ENCODE results near the gene PRR11. TPM values are rescaled to one million over a fixed set of nuclear protein-coding genes. Genes with fewer than 3 reads are reported as not detected.

The PRR11 gene
- total RNA-seq = 2.1 and 17.4 TPM in 2 replicates

DNA sequence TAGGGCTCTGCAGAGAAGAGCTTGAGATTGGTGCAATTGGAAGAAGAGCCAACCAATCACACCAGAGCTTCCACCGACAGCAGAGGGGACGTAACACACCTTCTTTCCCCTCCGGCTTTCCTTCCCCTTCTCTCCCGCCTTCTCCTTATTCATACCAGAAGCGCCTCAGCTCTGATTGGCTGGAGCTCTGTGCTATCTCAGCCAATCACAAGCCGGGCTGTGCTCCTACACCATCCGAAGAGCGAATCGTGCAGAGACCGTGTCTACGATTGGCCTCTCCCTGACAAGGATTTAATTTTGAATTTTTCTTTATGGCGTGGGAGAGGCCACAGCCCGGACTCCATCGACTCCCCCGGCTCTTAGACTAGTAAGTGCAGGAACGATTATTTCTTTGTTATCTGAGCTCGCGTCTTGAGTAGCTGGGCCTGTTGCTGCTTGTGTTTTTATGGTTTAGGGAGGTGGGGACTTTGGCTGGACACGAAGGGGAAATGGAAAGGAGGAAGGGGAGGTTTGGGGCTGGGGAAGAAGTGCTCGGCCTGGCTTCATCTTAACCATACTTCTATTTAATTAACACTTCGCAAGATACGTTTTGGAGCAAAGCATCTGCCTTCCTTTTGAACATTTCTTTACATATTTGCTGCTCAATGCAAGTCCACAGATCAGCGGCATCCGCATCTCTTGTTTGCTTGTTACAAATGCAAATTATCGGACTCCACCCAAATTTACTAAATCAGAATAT lies at the start of gene PRR11:
PRR11 (plus strand) TSS at position 308 of the 739 bp plus-strand sequence. CDS start 14,007 bp downstream, outside the sequence.

GRCh38 chr17:59106463-59107305 lies 48.9 kb upstream of the PRR11 start, which contains the start of gene TRIM37:
Gene TRIM37 (minus strand): TSS chr17:59106880. CDS start chr17:59106461, 419 bp downstream.

GRCh38 chr17:59154721-59155438 lies 666 bp upstream of the PRR11 start, which contains the start of gene SKA2:
Gene SKA2 (minus strand): TSS chr17:59155186. CDS start chr17:59155163, 23 bp downstream.

GRCh38 chr17:59220328-59221158 lies 65.0 kb downstream of the PRR11 start, which contains the start of gene GDPD1:
Gene GDPD1 (plus strand): TSS chr17:59220511. CDS start chr17:59220610, 99 bp downstream.

Other genes with a start within 250 kb of the PRR11 start
- 59.7 and 72.3 TPM in 2 replicates for gene TRIM37, start 48.9 kb upstream of the PRR11 start, total RNA-seq
- 43.1 and 65.9 TPM in 2 replicates for gene SKA2, start 560 bp upstream of the PRR11 start, total RNA-seq
- 24.2 and 30.3 TPM in 2 replicates for gene SMG8, start 54.3 kb downstream of the PRR11 start, total RNA-seq
- gene GDPD1, start 64.8 kb downstream of the PRR11 start, total RNA-seq = 3.4 and 7.1 TPM in 2 replicates
- 10.0 and 19.0 TPM in 2 replicates for gene YPEL2, start 175.9 kb downstream of the PRR11 start, total RNA-seq